IMR-90 (cell line): ENCODE data around the gene METTL24. TPM values are rescaled to one million over a fixed set of nuclear protein-coding genes. Genes with fewer than 3 reads are reported as not detected.

ENCODE experiments used
- ATAC-seq: fragments of 200-7000 bp; cut with Tn5 transposase; 2 replicates; pipeline ENCODE4 v1.9.1; 2020; ENCODE audit warnings: low read depth, mild to moderate bottlenecking, moderate library complexity
- BruUV-seq: library from RNA; stranded (reverse); fragments of 400-500 nt; replicated peaks from 2 replicates; lab custom pipeline; 2021; lab: Mats Ljungman, UMichigan
- CTCF ChIA-PET: fragments of 300-600 bp; formaldehyde crosslinking; extraction: SDS; loops from one replicate; lab custom pipeline; 2021; ENCODE audit warnings: antibody characterized with exemption; lab: Yijun Ruan, JAX
- POLR2A ChIA-PET: fragments of 300-600 bp; sonication (Branson Sonifier 250); formaldehyde crosslinking; loops from one replicate; lab custom pipeline; 2022; ENCODE audit warnings: antibody characterized with exemption; ENCODE audit not compliant: unreplicated experiment; lab: Charles Lee
- DNase-seq: peaks from one replicate; pipeline ENCODE4 v3.0.0; 2013
- H2AFZ ChIP-seq: replicated peaks from 2 replicates; pipeline ENCODE3; 2013; ENCODE audit warnings: low read length, mild to moderate bottlenecking; ENCODE audit not compliant: poor library complexity
- H2AK5ac ChIP-seq: 2 replicates; pipeline ENCODE4 v1.6.1; 2013; ENCODE audit warnings: low read depth, low read length, inconsistent platforms
- H2AK9ac ChIP-seq: replicated peaks from 2 replicates; pipeline ENCODE3; 2013; ENCODE audit warnings: mild to moderate bottlenecking, low read depth, low read length, moderate library complexity; ENCODE audit not compliant: poor library complexity
- H2BK120ac ChIP-seq: 2 replicates; pipeline ENCODE4 v1.6.1; 2013; ENCODE audit warnings: low read depth, low read length, inconsistent platforms
- H2BK15ac ChIP-seq: 3 replicates; pipeline ENCODE4 v1.6.1; 2013; ENCODE audit warnings: low read depth, low read length, inconsistent platforms
- H2BK20ac ChIP-seq: 2 replicates; pipeline ENCODE4 v1.6.1; 2013; ENCODE audit warnings: low read depth, mild to moderate bottlenecking, inconsistent platforms, low read length, moderate library complexity
- H2BK5ac ChIP-seq: 2 replicates; pipeline ENCODE4 v1.6.1; 2013; ENCODE audit warnings: mild to moderate bottlenecking, low read depth, low read length, inconsistent platforms; ENCODE audit not compliant: poor library complexity, severe bottlenecking
- H3K14ac ChIP-seq: replicated peaks from 2 replicates; pipeline ENCODE4 v1.6.1; 2013; ENCODE audit warnings: low read depth, low read length, inconsistent platforms
- H3K18ac ChIP-seq: 2 replicates; pipeline ENCODE4 v1.6.1; 2013; ENCODE audit warnings: low read depth, low read length, control low read depth
- H3K23ac ChIP-seq: 2 replicates; pipeline ENCODE4 v1.6.1; 2013; ENCODE audit warnings: low read depth, low read length, inconsistent platforms
- H3K27ac ChIP-seq: 2 replicates; pipeline ENCODE4 v1.5.1; 2013; ENCODE audit warnings: mild to moderate bottlenecking, control low read depth, low read length; ENCODE audit not compliant: insufficient read depth
- H3K27me3 ChIP-seq: 2 replicates; pipeline ENCODE4 v1.6.1; 2013; ENCODE audit warnings: low read length; ENCODE audit not compliant: control insufficient read depth, insufficient read depth
- H3K36me3 ChIP-seq: 2 replicates; pipeline ENCODE4 v1.6.1; 2013; ENCODE audit warnings: low read length, mixed read lengths; ENCODE audit not compliant: control insufficient read depth, insufficient read depth
- H3K4ac ChIP-seq: 2 replicates; pipeline ENCODE4 v1.6.1; 2013; ENCODE audit warnings: low read depth, low read length, inconsistent platforms
- H3K4me1 ChIP-seq: 2 replicates; pipeline ENCODE4 v1.6.1; 2013; ENCODE audit warnings: low read length, mixed read lengths; ENCODE audit not compliant: control insufficient read depth, insufficient read depth
- H3K4me2 ChIP-seq: 2 replicates; pipeline ENCODE4 v1.6.1; 2013; ENCODE audit warnings: low read depth, mild to moderate bottlenecking, control low read depth, low read length, moderate library complexity
- H3K4me3 ChIP-seq: 2 replicates; pipeline ENCODE4 v1.5.1; 2013; ENCODE audit warnings: low read depth, mild to moderate bottlenecking, control low read depth, low read length, moderate library complexity; ENCODE audit not compliant: insufficient read depth
- H3K56ac ChIP-seq: 2 replicates; pipeline ENCODE4 v1.6.1; 2013; ENCODE audit warnings: low read length, inconsistent platforms; ENCODE audit not compliant: insufficient read depth; ENCODE audit errors: extremely low read depth
- H3K79me1 ChIP-seq, 2 experiments: 2 replicates each; pipeline ENCODE4 v1.6.1; 2013; ENCODE audit warnings: low read length in 2 of 2, inconsistent platforms in 1 of 2, low read depth in 1 of 2
- H3K9ac ChIP-seq: 2 replicates; pipeline ENCODE4 v1.6.1; 2013; ENCODE audit warnings: low read depth, low read length, control low read depth
- H3K9me1 ChIP-seq: 2 replicates; pipeline ENCODE4 v1.6.1; 2013; ENCODE audit warnings: low read length, inconsistent platforms; ENCODE audit not compliant: insufficient read depth
- H3K9me3 ChIP-seq: 2 replicates; pipeline ENCODE4 v1.6.1; 2013; ENCODE audit warnings: low read length; ENCODE audit not compliant: control insufficient read depth, insufficient read depth
- H4K20me1 ChIP-seq: 2 replicates; pipeline ENCODE4 v1.6.1; 2013; ENCODE audit warnings: low read length, inconsistent platforms; ENCODE audit not compliant: insufficient read depth
- H4K5ac ChIP-seq: 2 replicates; pipeline ENCODE4 v1.6.1; 2013; ENCODE audit warnings: mild to moderate bottlenecking, low read depth, low read length, control low read depth
- H4K8ac ChIP-seq, 2 experiments: 2 replicates each; pipeline ENCODE4 v1.6.1; 2013; ENCODE audit warnings: low read depth in 2 of 2, low read length in 2 of 2, control low read depth in 1 of 2, inconsistent platforms in 1 of 2
- H4K91ac ChIP-seq: 2 replicates; pipeline ENCODE4 v1.6.1; 2013; ENCODE audit warnings: low read depth, low read length, inconsistent platforms; ENCODE audit not compliant: insufficient read depth
- CEBPB ChIP-seq: IDR thresholded peaks from 2 replicates; pipeline ENCODE4 v1.6.1; 2012; ENCODE audit warnings: low read depth, low read length, improper control_type of control experiment
- RCOR1 ChIP-seq: IDR thresholded peaks from 2 replicates; pipeline ENCODE4 v1.6.1; 2012; ENCODE audit warnings: mild to moderate bottlenecking, low read length, improper control_type of control experiment; ENCODE audit not compliant: insufficient replicate concordance
- WGBS, 2 experiments: methylation state at CpG; one replicate each; pipeline versions ENCODE4 v1.1.5 to v1.1.7; 2013; ENCODE audit warnings: missing lambda C conversion rate in 2 of 2; ENCODE audit not compliant: insufficient read length in 1 of 2; ENCODE audit errors: extremely low coverage in 2 of 2; 5-methylcytosine and 5-hydroxymethylcytosine counted together
- dilution Hi-C: fragments of 300-500 bp; cut with HindIII; formaldehyde crosslinking; loops from one replicate; pipeline ENCODE4 v1.14.3; 2018; ENCODE audit warnings: low sequenced_read_pairs; ENCODE audit not compliant: unreplicated experiment
- in situ Hi-C: fragments of 300-500 bp; cut with MboI; formaldehyde crosslinking; loops from 3 replicates; pipeline ENCODE4 v1.14.3; 2019; ENCODE audit warnings: low sequenced_read_pairs, inconsistent platforms, mixed read lengths
- intact Hi-C: fragments of 100-400 bp; cut with micrococcal nuclease; formaldehyde crosslinking; loops from 2 replicates; pipeline ENCODE4 v1.10.0; 2022
- polyA plus RNA-seq, 3 experiments: library from polyadenylated mRNA; depleted of rRNA; stranded (reverse); fragments of >200 nt; gene quantifications; 2 replicates each; pipeline ENCODE4 v1.2.3, GENCODE V29; 2012; ENCODE audit warnings: low replicate concordance in 1 of 3
- total RNA-seq: library from RNA; depleted of rRNA; stranded (reverse); fragments of >200 nt; gene quantifications from 2 replicates; pipeline ENCODE4 v1.2.3, GENCODE V29; 2012
- TF ChIP-seq, protein P1 (sequence below): fragments of 150-350 bp; IDR thresholded peaks from 2 replicates; pipeline ENCODE4 v1.6.1; 2017; ENCODE audit warnings: mild to moderate bottlenecking, antibody characterized with exemption, low read length, low read depth

METTL24 gene
- total and polyA plus RNA-seq, 2 of the 4 experiments (the other 2 are of a cell fraction) = not detected

DNA sequence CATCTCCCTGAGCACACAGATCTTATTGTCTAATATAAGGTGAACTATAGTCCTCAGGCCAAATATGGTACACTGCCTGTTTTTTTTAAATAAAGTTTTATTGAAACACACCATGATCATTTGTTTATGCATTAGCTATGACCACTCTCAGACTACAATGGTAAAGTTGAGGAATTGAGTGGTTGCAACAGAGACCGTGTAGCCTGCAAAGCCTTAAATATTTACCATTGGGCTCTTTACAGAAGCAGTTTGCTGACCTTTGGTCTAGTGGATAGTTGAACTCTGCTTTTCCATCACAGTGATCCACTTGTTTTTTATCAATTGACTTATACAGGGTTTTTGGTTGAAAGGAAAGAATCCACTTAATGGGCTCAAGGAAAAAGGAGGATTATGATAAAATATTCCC lies 27.3 kb upstream of the METTL24 start:
- Histone ChIP-seq H2AK9ac (no peak overlapping the region), H3K9me1 (no peaks in the 10 kb centered on the region), H3K27ac (no peak overlapping the region), H2BK20ac (no peak overlapping the region), H3K4ac (no peak overlapping the region), H3K27me3 (peaks cover 2% of the 10 kb centered on the region), H3K9ac (no peak overlapping the region), H3K23ac (no peak overlapping the region), H3K56ac (no peak overlapping the region), H4K91ac (no peak overlapping the region), H2BK120ac (no peak overlapping the region), H4K8ac (no peak overlapping the region), H3K4me2 (no peak overlapping the region), H4K20me1 (no peaks in the 10 kb centered on the region), H3K18ac (no peak overlapping the region), H3K36me3 (no peaks in the 10 kb centered on the region), H3K4me1 (no peaks in the 10 kb centered on the region), H2AFZ (no peak overlapping the region), H2BK15ac (no peak overlapping the region), H2BK5ac (no peak overlapping the region), H3K14ac (no peak overlapping the region), H4K5ac (no peak overlapping the region), H3K9me3 (no peaks in the 10 kb centered on the region), H3K79me1 (no peaks in the 10 kb centered on the region), H2AK5ac (no peak overlapping the region), H3K4me3 (no peak overlapping the region)
- TF ChIP-seq, protein P1, sequence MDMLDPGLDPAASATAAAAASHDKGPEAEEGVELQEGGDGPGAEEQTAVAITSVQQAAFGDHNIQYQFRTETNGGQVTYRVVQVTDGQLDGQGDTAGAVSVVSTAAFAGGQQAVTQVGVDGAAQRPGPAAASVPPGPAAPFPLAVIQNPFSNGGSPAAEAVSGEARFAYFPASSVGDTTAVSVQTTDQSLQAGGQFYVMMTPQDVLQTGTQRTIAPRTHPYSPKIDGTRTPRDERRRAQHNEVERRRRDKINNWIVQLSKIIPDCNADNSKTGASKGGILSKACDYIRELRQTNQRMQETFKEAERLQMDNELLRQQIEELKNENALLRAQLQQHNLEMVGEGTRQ = no peak
- no peak for TF ChIP-seq RCOR1
- no peak for TF ChIP-seq CEBPB
- ATAC-seq (no peak), DNase-seq (no peak)
- ChIA-PET POLR2A (no interaction called here), CTCF (no interaction called here)
- no CpG with 5 or more reads among the region's 1 CpG for WGBS, 2 experiments
- BruUV-seq = no TSS peak
- in situ Hi-C loops (loop anchor here (10.0 kb wide), 1 partner anchor 861 kb away; no protein-coding TSS in a partner anchor), dilution Hi-C loops (no loop called here), intact Hi-C loops (no loop called here)
